Endothelial cell of umbilical vein (primary cell): ENCODE data around the gene MYO16. TPM values are rescaled to one million over a fixed set of nuclear protein-coding genes. Genes with fewer than 3 reads are reported as not detected.

Source experiments
- BruUV-seq: library from RNA; stranded (reverse); fragments of 400-500 nt; replicated peaks from 2 replicates; lab custom pipeline; 2021; lab: Mats Ljungman, UMichigan
- CTCF ChIA-PET: fragments of 300-600, 350-600 bp; sonication (Branson Sonifier 250); formaldehyde crosslinking; loops from one replicate; lab custom pipeline; 2021; ENCODE audit warnings: antibody characterized with exemption, inconsistent platforms; lab: Charles Lee
- POLR2A ChIA-PET: fragments of 300-600, 350-600 bp; sonication (Branson Sonifier 250); formaldehyde crosslinking; loops from one replicate; lab custom pipeline; 2021; ENCODE audit warnings: antibody characterized with exemption, inconsistent platforms; lab: Charles Lee
- DNase-seq: peaks from one replicate; pipeline ENCODE4 v3.0.0-alpha.2; 2011; ENCODE audit warnings: low read depth, low spot score
- FAIRE-seq: peaks from 2 replicates; lab custom pipeline; 2011; peaks lifted over from hg19 to GRCh38; lab: Jason Lieb, UNC
- H2AFZ ChIP-seq: 2 replicates; pipeline ENCODE4 v1.6.0; 2012; ENCODE audit warnings: low read depth, low read length, control low read depth, inconsistent platforms
- H3K27ac ChIP-seq: 2 replicates; pipeline ENCODE4 v1.5.1; 2011; ENCODE audit warnings: low read depth, mild to moderate bottlenecking, control low read depth, low read length, moderate library complexity; ENCODE audit not compliant: insufficient read depth
- H3K27me3 ChIP-seq, 2 experiments: 2 replicates each; pipeline versions ENCODE4 v1.6.0 to v1.6.1; 2011; ENCODE audit warnings: low read length in 2 of 2, mixed read lengths in 1 of 2; ENCODE audit not compliant: control insufficient read depth in 2 of 2, insufficient read depth in 2 of 2
- H3K36me3 ChIP-seq, 2 experiments: 2 replicates in 1 of 2; 3 replicates in 1 of 2; pipeline ENCODE4 v1.5.1; 2011; ENCODE audit warnings: low read length in 2 of 2, mild to moderate bottlenecking in 1 of 2, moderate library complexity in 1 of 2; ENCODE audit not compliant: control insufficient read depth in 2 of 2, insufficient read depth in 2 of 2; ENCODE audit errors: extremely low read depth in 1 of 2
- H3K4me1 ChIP-seq: 3 replicates; pipeline ENCODE4 v1.5.1; 2011; ENCODE audit warnings: mild to moderate bottlenecking, low read length; ENCODE audit not compliant: control insufficient read depth, insufficient read depth; ENCODE audit errors: extremely low read depth
- H3K4me2 ChIP-seq: 2 replicates; pipeline ENCODE4 v1.6.1; 2011; ENCODE audit warnings: low read length, control low read depth, mixed read lengths; ENCODE audit not compliant: insufficient read depth
- H3K4me3 ChIP-seq, 3 experiments: fragments of 200-600 bp in 1 of 3; sonication (generic), shearing (Covaris generic) in 1 of 3; replicated peaks in 1 of 3; 2 replicates each; pipeline ENCODE4 v1.5.1; 2011 to 2016; ENCODE audit warnings: control low read depth in 3 of 3, low read length in 3 of 3, mild to moderate bottlenecking in 2 of 3, inconsistent platforms in 1 of 3, low read depth in 1 of 3, moderate library complexity in 1 of 3; ENCODE audit not compliant: insufficient read depth in 1 of 3
- H3K79me2 ChIP-seq: 2 replicates; pipeline ENCODE4 v1.6.0; 2012; ENCODE audit warnings: low read length, inconsistent platforms; ENCODE audit not compliant: control insufficient read depth, insufficient read depth
- H3K9ac ChIP-seq: replicated peaks from 2 replicates; pipeline ENCODE3; 2011; ENCODE audit warnings: low read length, control low read depth; ENCODE audit not compliant: insufficient read depth; ENCODE audit errors: extremely low read depth
- H3K9me1 ChIP-seq: replicated peaks from 3 replicates; pipeline ENCODE4 v1.6.0; 2011; ENCODE audit warnings: mild to moderate bottlenecking, low read length; ENCODE audit not compliant: control insufficient read depth, insufficient read depth; ENCODE audit errors: extremely low read depth
- H3K9me3 ChIP-seq: replicated peaks from 2 replicates; pipeline ENCODE4 v1.5.1; 2012; ENCODE audit warnings: low read length, inconsistent platforms; ENCODE audit not compliant: control insufficient read depth, insufficient read depth
- H4K20me1 ChIP-seq: replicated peaks from 2 replicates; pipeline ENCODE3; 2011; ENCODE audit warnings: mild to moderate bottlenecking, low read length; ENCODE audit not compliant: control insufficient read depth, insufficient read depth; ENCODE audit errors: extremely low read depth
- CTCF ChIP-seq, 2 donors: IDR thresholded peaks; 1 replicate in 1 of 2; 2 replicates in 1 of 2; pipeline ENCODE4 v1.5.1; 2011; ENCODE audit warnings: low read length in 2 of 2, mild to moderate bottlenecking in 2 of 2, moderate library complexity in 2 of 2, control low read depth in 1 of 2, inconsistent platforms in 1 of 2, low read depth in 1 of 2; ENCODE audit not compliant: insufficient read depth in 1 of 2; ENCODE audit errors: extremely low read depth in 1 of 2
- EZH2 ChIP-seq: IDR thresholded peaks from 2 replicates; pipeline ENCODE4 v1.6.1; 2012; ENCODE audit warnings: borderline replicate concordance, low read depth, mild to moderate bottlenecking, moderate library complexity, low read length, inconsistent platforms; ENCODE audit not compliant: severe bottlenecking
- FOS ChIP-seq: IDR thresholded peaks from 2 replicates; pipeline ENCODE4 v1.6.1; 2011; ENCODE audit warnings: mild to moderate bottlenecking, low read length, moderate library complexity, borderline replicate concordance; ENCODE audit not compliant: insufficient read depth
- MAX ChIP-seq: IDR thresholded peaks from 2 replicates; pipeline ENCODE4 v1.6.1; 2011; ENCODE audit not compliant: insufficient read depth, insufficient read length
- MYC ChIP-seq: IDR thresholded peaks from one replicate; pipeline ENCODE4 v1.6.1; 2011; ENCODE audit warnings: mild to moderate bottlenecking, low read depth, low read length
- POLR2AphosphoS5 ChIP-seq: IDR thresholded peaks from 2 replicates; pipeline ENCODE4 v1.6.1; 2012; ENCODE audit warnings: low read depth, mild to moderate bottlenecking, control low read depth, low read length, moderate library complexity; ENCODE audit not compliant: insufficient read depth
- dilution Hi-C: fragments of 300-500 bp; cut with MboI; formaldehyde crosslinking; loops from one replicate; pipeline ENCODE4 v1.15.0; 2019; ENCODE audit warnings: low sequenced_read_pairs; ENCODE audit not compliant: extremely low pct_ligation_motif_present
- intact Hi-C: fragments of 100-400 bp; cut with micrococcal nuclease; formaldehyde crosslinking; loops from one replicate; pipeline ENCODE4 v1.10.0; 2022
- polyA plus RNA-seq, 4 experiments: library from polyadenylated mRNA; depleted of rRNA in 3 of 4; stranded (reverse) in 3 of 4; unstranded in 1 of 4; fragments of >200 nt; gene quantifications; 2 replicates each; pipeline versions ENCODE4 v1.2.1 to v1.2.3, GENCODE V29; 2011 to 2012; ENCODE audit warnings: missing spikeins in 1 of 4
- total RNA-seq: library from RNA; stranded (reverse); gene quantifications from 2 replicates; pipeline ENCODE4 v1.2.3, GENCODE V29; 2021

MYO16 gene
- total and polyA plus RNA-seq, 2 donors (not counting 3 experiments of a cell fraction or from before 2014, with no cell fraction given), result 0.03 to 0.04 TPM

- H3K9me3 ChIP-seq, result no peaks in the 10 kb centered on the region
- intact Hi-C loops, result no loop called here
- ChIA-PET POLR2A (no interaction called here), CTCF (interaction anchor here (1.1 kb wide), 1 partner anchor 10 kb away, joined by 3 read pairs; no protein-coding TSS in a partner anchor)
- H3K4me3 ChIP-seq, result no peak overlapping the region
- no TSS peak for BruUV-seq
- H3K27ac ChIP-seq, result no peak overlapping the region
- no peaks in the 10 kb centered on the region for H3K9me1 ChIP-seq
- no peaks in the 10 kb centered on the region for H3K27me3 ChIP-seq
- H3K4me2 ChIP-seq, result no peak overlapping the region
- no peak for FAIRE-seq
- dilution Hi-C loops, result no loop called here
- H3K79me2 ChIP-seq, result no peaks in the 10 kb centered on the region
- no peaks in the 10 kb centered on the region for H4K20me1 ChIP-seq
- no peak overlapping the region for H2AFZ ChIP-seq
- no peaks in the 10 kb centered on the region for H3K36me3 ChIP-seq
- DNase-seq, result no peak
- no peaks in the 10 kb centered on the region for H3K4me1 ChIP-seq
- TF ChIP-seq EZH2, result no peak
- TF ChIP-seq POLR2AphosphoS5, result no peak
- TF ChIP-seq MAX, result no peak
- no peak for TF ChIP-seq MYC
- TF ChIP-seq CTCF (IDR thresholded peaks at IDR 0.05; ENCODE audit: extremely low read depth in 1 of 2, insufficient read depth in 1 of 2, low read depth in 1 of 2, low read length in 2 of 2), result no peak
- TF ChIP-seq FOS, result no peak
- no peak overlapping the region for H3K9ac ChIP-seq
Observed at GRCh38 chr13:109087916-109088623, 458.7 kb downstream of the MYO16 start.
